Skeletal muscle tissue (tissue), 4 donors: ENCODE data around the gene TSPAN18. TPM values are rescaled to one million over a fixed set of nuclear protein-coding genes. Genes with fewer than 3 reads are reported as not detected.

Experiments
- H3K27ac ChIP-seq: one replicate; pipeline ENCODE4 v1.7.0; 2013; ENCODE audit warnings: mild to moderate bottlenecking, low read depth, low read length, inconsistent platforms
- H3K27me3 ChIP-seq, 3 donors: one replicate each; pipeline ENCODE4 v1.7.0; 2013; ENCODE audit warnings: low read length in 3 of 3; ENCODE audit not compliant: control insufficient read depth in 3 of 3, insufficient read depth in 3 of 3
- H3K36me3 ChIP-seq, 3 donors: one replicate each; pipeline ENCODE4 v1.7.0; 2013; ENCODE audit warnings: low read length in 3 of 3; ENCODE audit not compliant: control insufficient read depth in 3 of 3, insufficient read depth in 3 of 3
- H3K4me1 ChIP-seq, 3 donors: one replicate each; pipeline ENCODE4 v1.7.0; 2013; ENCODE audit warnings: low read length in 3 of 3, mild to moderate bottlenecking in 3 of 3; ENCODE audit not compliant: control insufficient read depth in 3 of 3, insufficient read depth in 3 of 3
- H3K4me3 ChIP-seq, 3 donors: one replicate each; pipeline ENCODE4 v1.7.0; 2013; ENCODE audit warnings: low read length in 3 of 3
- H3K9ac ChIP-seq, 3 donors: one replicate each; pipeline ENCODE4 v1.7.0; 2013; ENCODE audit warnings: low read length in 3 of 3, mild to moderate bottlenecking in 3 of 3, moderate library complexity in 2 of 3, low read depth in 1 of 3
- H3K9me3 ChIP-seq, 3 donors: one replicate each; pipeline ENCODE4 v1.7.0; 2013; ENCODE audit warnings: low read length in 3 of 3; ENCODE audit not compliant: control insufficient read depth in 3 of 3
- total RNA-seq: library from RNA; depleted of rRNA; stranded (reverse); fragments of >200 nt; gene quantifications from one replicate; pipeline ENCODE4 v1.2.3, GENCODE V29; 2014
- donor health status: Osteomylitis.

TSPAN18 gene
- total RNA-seq, 1 donor from 2014 or later: 11.5 TPM

- Histone ChIP-seq H3K9ac (no peak overlapping the region), H3K27ac (no peak overlapping the region), H3K4me1 (peaks cover 0 to 6% (median 5%) of the 10 kb centered on the region in 3 donors)
Measured at GRCh38 chr11:44833877-44834452, 107.2 kb downstream of the TSPAN18 start.

GRCh38 chr11:44834846-44835245, 108.1 kb downstream of the TSPAN18 start:
- no peak overlapping the region for H3K4me3 ChIP-seq
- H3K27me3 ChIP-seq: peaks cover 0 to 3% (median 0%) of the 10 kb centered on the region in 3 donors
- H3K27ac ChIP-seq: no peak overlapping the region
- H3K4me1 ChIP-seq: peaks cover 0 to 6% (median 5%) of the 10 kb centered on the region in 3 donors
- H3K9me3 ChIP-seq: peaks cover 0 to 3% (median 0%) of the 10 kb centered on the region in 3 donors
- H3K9ac ChIP-seq: no peak overlapping the region
- H3K36me3 ChIP-seq: no peaks in the 10 kb centered on the region

More at GRCh38 chr11:44833877-44834452, 107.2 kb downstream of the TSPAN18 start:
- peaks cover 0 to 3% (median 0%) of the 10 kb centered on the region in 3 donors for H3K9me3 ChIP-seq
- no peaks in the 10 kb centered on the region for H3K36me3 ChIP-seq
- no peak overlapping the region for H3K4me3 ChIP-seq
- no peaks in the 10 kb centered on the region for H3K27me3 ChIP-seq

- H3K4me1 ChIP-seq: peaks cover 0 to 6% (median 5%) of the 10 kb centered on the region in 3 donors
- H3K27ac ChIP-seq: no peak overlapping the region
- no peak overlapping the region for H3K4me3 ChIP-seq
- no peaks in the 10 kb centered on the region for H3K36me3 ChIP-seq
- no peak overlapping the region for H3K9ac ChIP-seq
- H3K9me3 ChIP-seq: peaks cover 0 to 3% (median 0%) of the 10 kb centered on the region in 3 donors
- peaks cover 0 to 3% (median 0%) of the 10 kb centered on the region in 3 donors for H3K27me3 ChIP-seq
Measured at GRCh38 chr11:44835296-44835695, 108.5 kb downstream of the TSPAN18 start.

- Histone ChIP-seq H3K9ac (no peak overlapping the region), H3K4me3 (no peak overlapping the region), H3K4me1 (peaks cover 0 to 6% (median 5%) of the 10 kb centered on the region in 3 donors), H3K27me3 (peaks cover 0 to 3% (median 0%) of the 10 kb centered on the region in 3 donors), H3K27ac (no peak overlapping the region), H3K9me3 (peaks cover 0 to 3% (median 0%) of the 10 kb centered on the region in 3 donors), H3K36me3 (no peaks in the 10 kb centered on the region)
Measured at GRCh38 chr11:44835938-44836337, 109.2 kb downstream of the TSPAN18 start.

- Histone ChIP-seq H3K9ac (no peak overlapping the region), H3K27me3 (peaks cover 0 to 3% (median 0%) of the 10 kb centered on the region in 3 donors), H3K4me3 (no peak overlapping the region), H3K4me1 (peaks cover 0 to 5% (median 3%) of the 10 kb centered on the region in 3 donors), H3K36me3 (no peaks in the 10 kb centered on the region), H3K27ac (no peak overlapping the region), H3K9me3 (peaks cover 0 to 3% (median 0%) of the 10 kb centered on the region in 3 donors)
Measured at GRCh38 chr11:44837661-44838060, 110.9 kb downstream of the TSPAN18 start.

GRCh38 chr11:44839458-44840084, 112.8 kb downstream of the TSPAN18 start:
- no peak overlapping the region for H3K4me3 ChIP-seq
- peaks cover 0 to 3% (median 2%) of the 10 kb centered on the region in 3 donors for H3K4me1 ChIP-seq
- H3K27ac ChIP-seq: no peak overlapping the region
- H3K9me3 ChIP-seq: peaks cover 0 to 3% (median 3%) of the 10 kb centered on the region in 3 donors
- peaks cover 0 to 3% (median 0%) of the 10 kb centered on the region in 3 donors for H3K27me3 ChIP-seq
- H3K9ac ChIP-seq: no peak overlapping the region
- H3K36me3 ChIP-seq: no peaks in the 10 kb centered on the region

GRCh38 chr11:44840085-44840478, 113.3 kb downstream of the TSPAN18 start:
- no peak overlapping the region for H3K4me3 ChIP-seq
- peaks cover 2 to 3% (median 3%) of the 10 kb centered on the region in 3 donors for H3K9me3 ChIP-seq
- no peak overlapping the region for H3K9ac ChIP-seq
- H3K27me3 ChIP-seq: peaks cover 0 to 3% (median 0%) of the 10 kb centered on the region in 3 donors
- H3K4me1 ChIP-seq: no peaks in the 10 kb centered on the region
- no peak overlapping the region for H3K27ac ChIP-seq
- no peaks in the 10 kb centered on the region for H3K36me3 ChIP-seq

- Histone ChIP-seq H3K4me3 (no peak overlapping the region), H3K9me3 (peaks cover 3 to 6% (median 3%) of the 10 kb centered on the region in 3 donors), H3K4me1 (no peaks in the 10 kb centered on the region), H3K9ac (no peak overlapping the region), H3K36me3 (no peaks in the 10 kb centered on the region), H3K27me3 (peaks cover 0 to 3% (median 3%) of the 10 kb centered on the region in 3 donors), H3K27ac (no peak overlapping the region)
Measured at GRCh38 chr11:44840521-44841251, 113.9 kb downstream of the TSPAN18 start.

GRCh38 chr11:44842220-44842619, 115.5 kb downstream of the TSPAN18 start:
- no peak overlapping the region for H3K4me3 ChIP-seq
- H3K36me3 ChIP-seq: no peaks in the 10 kb centered on the region
- peaks cover 0 to 6% (median 3%) of the 10 kb centered on the region in 3 donors for H3K9me3 ChIP-seq
- H3K27me3 ChIP-seq: peaks cover 0 to 3% (median 3%) of the 10 kb centered on the region in 3 donors
- no peak overlapping the region for H3K27ac ChIP-seq
- H3K9ac ChIP-seq: no peak overlapping the region
- H3K4me1 ChIP-seq: no peaks in the 10 kb centered on the region
